ENCODE data around the gene RNF144B. TPM values are rescaled to one million over a fixed set of nuclear protein-coding genes. Genes with fewer than 3 reads are reported as not detected.
"Not testable (repeated sequence)": the region's sequence is repeated elsewhere in the genome, so short reads cannot be mapped to it uniquely, and the experiment has no call there.

The RNF144B gene
- total RNA-seq, 1 experiment from 2014 or later, result 36.4 TPM

DNA sequence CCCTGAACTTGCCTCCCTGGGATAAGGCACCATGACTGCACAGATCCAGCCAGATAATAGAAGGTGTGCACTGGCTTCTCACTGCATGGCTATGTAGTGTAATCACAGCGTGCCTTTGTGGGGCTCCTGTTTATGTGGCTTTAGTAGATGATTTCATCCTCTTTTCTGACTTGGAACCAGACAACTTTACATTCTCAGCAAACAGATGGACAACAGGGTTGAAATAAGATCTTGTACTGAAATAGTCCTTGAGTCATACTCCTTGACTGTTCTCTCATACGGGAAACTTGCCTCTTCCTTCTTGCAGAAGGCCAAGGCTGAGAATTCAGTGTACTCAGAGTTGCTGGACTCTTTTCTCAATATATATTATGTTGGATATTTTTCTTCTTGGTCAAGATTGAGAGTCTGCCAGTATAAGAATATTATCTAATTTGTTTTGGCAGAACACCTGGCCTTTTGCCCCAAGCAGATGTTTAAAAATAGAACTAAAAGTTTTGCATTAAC, 25.0 kb upstream of the RNF144B start:
- H3K36me3 ChIP-seq (ENCODE audit: insufficient read depth, low read length), result no peaks in the 10 kb centered on the region
- H3K9ac ChIP-seq (ENCODE audit: low read length), result peak overlapping the region; percentile 37
- H3K27ac ChIP-seq (ENCODE audit: low read length), result peak overlapping the region; percentile 94
- H2AFZ ChIP-seq (ENCODE audit: low read length), result peak overlapping the region; percentile 77
- H3K9me3 ChIP-seq (ENCODE audit: low read length), result no peaks in the 10 kb centered on the region
- H3K4me2 ChIP-seq (ENCODE audit: low read depth, low read length, poor library complexity, severe bottlenecking), result peak overlapping the region; percentile 72
- H3K79me2 ChIP-seq (ENCODE audit: low read length), result no peaks in the 10 kb centered on the region
- peaks cover 46% of the 10 kb centered on the region for H3K4me1 ChIP-seq (ENCODE audit: low read length)
- no peaks in the 10 kb centered on the region for H3K9me2 ChIP-seq (replicated peaks; ENCODE audit: insufficient read depth, low read length)
- peak overlapping the region; percentile 38 for H3K4me3 ChIP-seq (ENCODE audit: low read length)
- no peaks in the 10 kb centered on the region for H4K20me1 ChIP-seq (ENCODE audit: insufficient read depth, low read depth, low read length)
- H3K27me3 ChIP-seq (ENCODE audit: low read length), result no peaks in the 10 kb centered on the region
- peak; percentile 54 for DNase-seq

DNA sequence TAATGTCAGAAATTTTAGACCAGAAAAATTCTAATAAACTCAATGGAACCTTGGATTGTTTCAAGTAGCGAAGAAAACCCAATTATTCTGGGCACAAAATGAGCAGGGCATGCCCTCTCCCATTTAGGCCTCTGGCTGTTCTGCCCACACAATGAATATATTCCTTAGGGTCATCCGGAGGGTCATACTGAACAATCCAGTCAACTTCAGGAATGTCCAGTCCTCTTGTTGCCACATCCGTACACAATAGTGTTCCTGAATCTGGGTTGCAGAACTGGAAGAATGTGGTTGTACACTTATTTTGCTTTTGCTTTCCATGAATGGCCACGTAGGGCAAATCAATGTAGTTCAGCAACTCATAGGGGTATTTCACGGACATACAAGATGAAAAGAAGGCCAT, 23.4 kb upstream of the RNF144B start:
- H3K4me2 ChIP-seq (ENCODE audit: low read depth, low read length, poor library complexity, severe bottlenecking), result no peak overlapping the region
- no peak overlapping the region for H3K9ac ChIP-seq (ENCODE audit: low read length)
- H3K4me1 ChIP-seq (ENCODE audit: low read length), result peaks cover 42% of the 10 kb centered on the region
- no peak overlapping the region for H2AFZ ChIP-seq (ENCODE audit: low read length)
- H4K20me1 ChIP-seq (ENCODE audit: insufficient read depth, low read depth, low read length), result no peaks in the 10 kb centered on the region
- no peak for DNase-seq
- H3K4me3 ChIP-seq (ENCODE audit: low read length), result no peak overlapping the region
- no peak overlapping the region for H3K27ac ChIP-seq (ENCODE audit: low read length)
- H3K9me3 ChIP-seq (ENCODE audit: low read length), result no peaks in the 10 kb centered on the region
- no peaks in the 10 kb centered on the region for H3K36me3 ChIP-seq (ENCODE audit: insufficient read depth, low read length)
- H3K9me2 ChIP-seq (replicated peaks; ENCODE audit: insufficient read depth, low read length), result no peaks in the 10 kb centered on the region
- H3K79me2 ChIP-seq (ENCODE audit: low read length), result no peaks in the 10 kb centered on the region
- no peaks in the 10 kb centered on the region for H3K27me3 ChIP-seq (ENCODE audit: low read length)

DNA sequence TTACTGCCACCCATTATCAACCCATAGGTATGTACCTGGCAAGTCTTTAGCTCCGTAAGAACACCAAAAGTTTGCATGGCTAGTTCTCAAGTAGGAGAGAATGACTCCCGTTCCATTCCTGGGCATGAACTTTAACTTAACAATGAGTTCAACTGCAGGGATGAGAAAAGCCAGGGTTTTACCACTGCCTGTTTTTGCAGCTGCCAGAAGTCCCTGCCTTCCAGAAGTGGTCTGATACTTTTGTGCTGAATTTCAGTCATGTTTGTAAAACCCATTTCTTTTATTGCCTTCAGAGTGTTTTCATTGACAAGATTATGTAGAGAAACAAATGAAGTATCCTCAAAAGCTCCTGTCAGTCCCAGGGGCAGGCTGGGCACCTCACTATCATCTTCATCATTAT, 22.6 kb upstream of the RNF144B start:
- not testable (repeated sequence) for H3K4me3 ChIP-seq (ENCODE audit: low read length); H3K9me3 ChIP-seq (ENCODE audit: low read length); H3K79me2 ChIP-seq (ENCODE audit: low read length); H3K9ac ChIP-seq (ENCODE audit: low read length); DNase-seq; H4K20me1 ChIP-seq (ENCODE audit: insufficient read depth, low read depth, low read length); H3K27me3 ChIP-seq (ENCODE audit: low read length); H2AFZ ChIP-seq (ENCODE audit: low read length); H3K4me2 ChIP-seq (ENCODE audit: low read depth, low read length, poor library complexity, severe bottlenecking); H3K9me2 ChIP-seq (replicated peaks; ENCODE audit: insufficient read depth, low read length); H3K36me3 ChIP-seq (ENCODE audit: insufficient read depth, low read length); H3K27ac ChIP-seq (ENCODE audit: low read length)
- peaks cover 34% of the 10 kb centered on the region for H3K4me1 ChIP-seq (ENCODE audit: low read length)

DNA sequence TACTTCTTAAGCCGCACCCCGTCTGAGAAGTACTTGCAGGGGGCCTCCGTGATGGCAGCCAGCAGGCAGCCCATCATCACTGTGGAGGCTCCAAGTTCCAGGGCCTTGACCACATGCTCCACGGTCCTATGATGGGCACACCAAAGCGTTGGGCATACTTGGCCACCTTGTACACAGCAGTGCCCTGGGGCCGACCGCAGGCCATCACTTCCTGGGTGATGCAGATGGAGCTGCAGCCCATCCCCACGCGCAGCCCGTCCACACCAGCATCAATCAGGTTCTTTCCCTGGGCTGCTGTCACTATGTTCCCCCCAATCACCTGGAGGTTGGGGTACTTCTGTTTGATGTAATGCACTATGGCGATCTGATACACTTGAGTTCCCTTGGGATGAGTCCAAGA, 19.8 kb upstream of the RNF144B start:
- no peak overlapping the region for H3K4me2 ChIP-seq (ENCODE audit: low read depth, low read length, poor library complexity, severe bottlenecking)
- no peaks in the 10 kb centered on the region for H4K20me1 ChIP-seq (ENCODE audit: insufficient read depth, low read depth, low read length)
- H3K36me3 ChIP-seq (ENCODE audit: insufficient read depth, low read length), result no peaks in the 10 kb centered on the region
- H3K4me1 ChIP-seq (ENCODE audit: low read length), result peaks cover 12% of the 10 kb centered on the region
- no peak overlapping the region for H2AFZ ChIP-seq (ENCODE audit: low read length)
- H3K27me3 ChIP-seq (ENCODE audit: low read length), result no peaks in the 10 kb centered on the region
- H3K79me2 ChIP-seq (ENCODE audit: low read length), result no peaks in the 10 kb centered on the region
- no peak overlapping the region for H3K4me3 ChIP-seq (ENCODE audit: low read length)
- H3K9ac ChIP-seq (ENCODE audit: low read length), result no peak overlapping the region
- H3K9me3 ChIP-seq (ENCODE audit: low read length), result no peaks in the 10 kb centered on the region
- no peaks in the 10 kb centered on the region for H3K9me2 ChIP-seq (replicated peaks; ENCODE audit: insufficient read depth, low read length)
- no peak for DNase-seq
- H3K27ac ChIP-seq (ENCODE audit: low read length), result no peak overlapping the region

DNA sequence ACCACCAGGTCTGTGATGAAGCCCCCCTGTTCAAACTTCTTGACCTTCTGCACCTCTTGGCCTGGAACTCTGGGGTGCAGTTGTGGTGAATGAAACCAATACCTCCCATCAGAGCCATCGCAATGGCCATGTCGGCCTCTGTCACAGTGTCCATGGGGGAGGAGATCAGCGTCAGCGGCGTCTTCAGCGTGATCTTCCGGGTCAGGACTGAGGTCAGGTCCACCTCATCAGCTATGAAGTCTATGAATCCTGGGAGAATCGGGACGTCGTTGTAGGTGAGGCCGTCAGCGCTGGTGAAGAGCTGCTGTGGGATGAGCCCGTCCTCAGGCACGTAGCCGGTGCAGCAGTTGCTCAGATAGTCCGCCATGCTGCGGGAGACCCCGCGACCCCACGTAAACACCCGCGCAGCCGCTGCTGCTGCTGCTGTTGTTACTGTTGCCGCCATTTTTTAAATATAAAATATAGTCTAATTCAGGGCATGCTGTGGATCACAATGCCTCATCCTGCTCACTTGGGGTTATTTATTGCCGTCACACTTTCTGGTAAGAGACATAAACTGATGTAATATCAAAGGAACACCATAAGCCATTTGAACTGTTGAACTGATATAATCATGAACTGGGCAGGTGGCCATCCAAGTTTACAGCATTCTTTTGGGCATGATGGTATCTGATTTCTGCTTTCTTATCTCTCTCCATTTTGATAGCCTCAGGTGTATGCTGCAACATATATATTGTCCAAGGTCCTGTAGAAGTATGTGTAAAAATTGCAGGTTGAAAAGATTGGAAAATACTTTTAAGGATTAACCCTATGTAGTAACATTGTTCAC, 18.7 kb upstream of the RNF144B start:
- H3K27me3 ChIP-seq (ENCODE audit: low read length), result no peaks in the 10 kb centered on the region
- no peaks in the 10 kb centered on the region for H3K9me3 ChIP-seq (ENCODE audit: low read length)
- no peak overlapping the region for H3K4me2 ChIP-seq (ENCODE audit: low read depth, low read length, poor library complexity, severe bottlenecking)
- H4K20me1 ChIP-seq (ENCODE audit: insufficient read depth, low read depth, low read length), result no peaks in the 10 kb centered on the region
- H3K36me3 ChIP-seq (ENCODE audit: insufficient read depth, low read length), result no peaks in the 10 kb centered on the region
- peaks cover 8% of the 10 kb centered on the region for H3K4me1 ChIP-seq (ENCODE audit: low read length)
- no peak overlapping the region for H3K27ac ChIP-seq (ENCODE audit: low read length)
- H2AFZ ChIP-seq (ENCODE audit: low read length), result no peak overlapping the region
- no peak for DNase-seq
- H3K9ac ChIP-seq (ENCODE audit: low read length), result no peak overlapping the region
- no peak overlapping the region for H3K4me3 ChIP-seq (ENCODE audit: low read length)
- H3K9me2 ChIP-seq (replicated peaks; ENCODE audit: insufficient read depth, low read length), result no peaks in the 10 kb centered on the region
- H3K79me2 ChIP-seq (ENCODE audit: low read length), result no peaks in the 10 kb centered on the region

DNA sequence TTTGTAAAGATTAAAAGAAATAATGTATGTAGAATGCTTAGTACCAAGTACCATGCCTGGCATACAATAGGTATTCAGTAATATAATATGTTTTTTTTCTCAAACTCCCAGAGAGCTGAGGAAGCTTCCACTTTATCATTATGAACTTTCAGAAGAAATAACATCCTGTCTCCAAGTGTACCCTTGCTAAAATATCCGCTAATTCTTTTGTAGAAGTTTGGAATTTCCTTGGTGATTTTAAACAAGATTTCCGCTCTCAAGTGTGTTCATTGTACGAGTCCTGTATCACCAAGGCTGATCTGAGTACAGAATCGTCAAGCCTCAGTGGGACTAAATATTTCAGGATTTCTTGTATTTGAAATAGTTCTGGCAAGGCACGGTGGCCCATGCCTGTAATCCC, 16.1 kb upstream of the RNF144B start:
- Histone ChIP-seq H3K9me2 (replicated peaks; ENCODE audit: insufficient read depth, low read length) (no peaks in the 10 kb centered on the region), H3K27ac (ENCODE audit: low read length) (no peak overlapping the region), H3K9me3 (ENCODE audit: low read length) (no peaks in the 10 kb centered on the region), H2AFZ (ENCODE audit: low read length) (no peak overlapping the region), H3K79me2 (ENCODE audit: low read length) (no peaks in the 10 kb centered on the region), H3K4me3 (ENCODE audit: low read length) (no peak overlapping the region), H4K20me1 (ENCODE audit: insufficient read depth, low read depth, low read length) (no peaks in the 10 kb centered on the region), H3K36me3 (ENCODE audit: insufficient read depth, low read length) (no peaks in the 10 kb centered on the region), H3K9ac (ENCODE audit: low read length) (no peak overlapping the region), H3K4me2 (ENCODE audit: low read depth, low read length, poor library complexity, severe bottlenecking) (no peak overlapping the region), H3K4me1 (ENCODE audit: low read length) (peaks cover 13% of the 10 kb centered on the region), H3K27me3 (ENCODE audit: low read length) (no peaks in the 10 kb centered on the region)
- DNase-seq, result no peak

DNA sequence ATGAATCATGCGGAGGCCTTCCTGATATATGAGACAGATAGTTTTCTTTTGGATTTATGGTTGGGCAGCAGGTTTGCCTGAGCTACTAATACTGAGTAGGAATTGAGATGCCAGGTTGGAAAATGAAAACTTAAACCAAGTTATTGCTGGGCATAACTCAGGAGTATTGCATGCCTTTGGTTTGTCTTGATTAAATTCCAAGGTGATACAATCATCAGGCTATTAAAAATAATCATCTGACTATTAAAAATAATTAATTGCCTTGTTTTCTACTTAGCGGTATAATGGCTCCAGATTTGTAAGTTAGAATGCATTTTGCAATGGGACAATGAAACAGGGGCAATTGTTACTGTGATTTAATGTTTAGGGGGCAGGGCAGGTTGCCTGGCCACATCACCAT, 15.5 kb upstream of the RNF144B start:
- Histone ChIP-seq H3K9me2 (replicated peaks; ENCODE audit: insufficient read depth, low read length) (no peaks in the 10 kb centered on the region), H3K36me3 (ENCODE audit: insufficient read depth, low read length) (no peaks in the 10 kb centered on the region), H2AFZ (ENCODE audit: low read length) (no peak overlapping the region), H3K27me3 (ENCODE audit: low read length) (no peaks in the 10 kb centered on the region), H4K20me1 (ENCODE audit: insufficient read depth, low read depth, low read length) (no peaks in the 10 kb centered on the region), H3K4me1 (ENCODE audit: low read length) (peaks cover 13% of the 10 kb centered on the region), H3K4me2 (ENCODE audit: low read depth, low read length, poor library complexity, severe bottlenecking) (no peak overlapping the region), H3K27ac (ENCODE audit: low read length) (no peak overlapping the region), H3K9ac (ENCODE audit: low read length) (no peak overlapping the region), H3K4me3 (ENCODE audit: low read length) (no peak overlapping the region), H3K9me3 (ENCODE audit: low read length) (no peaks in the 10 kb centered on the region), H3K79me2 (ENCODE audit: low read length) (no peaks in the 10 kb centered on the region)
- no peak for DNase-seq

DNA sequence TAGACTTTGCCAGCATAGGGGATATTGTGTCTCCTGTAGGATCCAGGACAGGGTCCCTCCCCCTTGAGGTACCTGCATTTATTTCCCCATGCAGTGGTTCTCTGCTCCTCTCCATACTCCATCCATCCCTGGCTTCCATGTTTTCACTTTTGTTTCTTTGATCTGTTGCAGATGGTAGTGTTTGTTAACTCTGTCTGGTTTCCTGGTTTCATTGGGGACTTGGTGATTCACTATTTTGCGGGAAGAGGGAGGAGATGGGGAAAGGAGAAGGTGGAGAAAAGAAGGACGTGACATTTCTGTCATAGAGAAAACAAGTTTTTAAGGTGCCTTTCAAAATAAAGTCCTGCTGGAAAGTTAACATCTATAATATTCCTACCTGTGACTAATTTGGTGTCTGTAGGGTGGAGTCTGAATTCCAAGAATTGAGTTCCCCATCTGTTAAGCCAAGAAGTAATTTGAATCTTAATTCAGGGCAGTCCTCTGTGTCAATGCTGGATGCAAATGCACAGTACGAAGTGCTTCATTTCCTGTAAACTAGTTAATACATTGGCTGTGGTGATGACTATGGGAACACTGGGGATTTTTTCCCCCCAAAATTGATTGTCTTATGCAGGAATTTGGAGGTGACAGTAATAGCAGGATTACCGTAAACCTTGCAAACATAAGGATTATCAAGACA, 6.9 kb upstream of the RNF144B start:
- Histone ChIP-seq H3K9me3 (ENCODE audit: low read length) (no peaks in the 10 kb centered on the region), H3K4me2 (ENCODE audit: low read depth, low read length, poor library complexity, severe bottlenecking) (peak overlapping the region; percentile 63), H3K27ac (ENCODE audit: low read length) (no peak overlapping the region)

More for the DNA sequence above, 6.9 kb upstream of the RNF144B start:
- Histone ChIP-seq H3K4me3 (ENCODE audit: low read length) (peak overlapping the region; percentile 34; the same call in 1 of the 2 replicates), H3K9ac (ENCODE audit: low read length) (peak overlapping the region; percentile 5; the same call in 1 of the 2 replicates), H4K20me1 (ENCODE audit: insufficient read depth, low read depth, low read length) (no peaks in the 10 kb centered on the region), H3K4me1 (ENCODE audit: low read length) (peaks cover 36% of the 10 kb centered on the region), H2AFZ (ENCODE audit: low read length) (peak overlapping the region; percentile 24), H3K9me2 (replicated peaks; ENCODE audit: insufficient read depth, low read length) (no peaks in the 10 kb centered on the region), H3K79me2 (ENCODE audit: low read length) (no peaks in the 10 kb centered on the region), H3K27me3 (ENCODE audit: low read length) (no peaks in the 10 kb centered on the region), H3K36me3 (ENCODE audit: insufficient read depth, low read length) (no peaks in the 10 kb centered on the region)
- DNase-seq, result no peak
